Measurements from ENCODE around the gene MAML1. TPM values are rescaled to one million over a fixed set of nuclear protein-coding genes. Genes with fewer than 3 reads are reported as not detected.

Gene MAML1
- total and polyA plus RNA-seq, 4 donors = 6.7 to 34.5 (median 20.5) TPM

DNA sequence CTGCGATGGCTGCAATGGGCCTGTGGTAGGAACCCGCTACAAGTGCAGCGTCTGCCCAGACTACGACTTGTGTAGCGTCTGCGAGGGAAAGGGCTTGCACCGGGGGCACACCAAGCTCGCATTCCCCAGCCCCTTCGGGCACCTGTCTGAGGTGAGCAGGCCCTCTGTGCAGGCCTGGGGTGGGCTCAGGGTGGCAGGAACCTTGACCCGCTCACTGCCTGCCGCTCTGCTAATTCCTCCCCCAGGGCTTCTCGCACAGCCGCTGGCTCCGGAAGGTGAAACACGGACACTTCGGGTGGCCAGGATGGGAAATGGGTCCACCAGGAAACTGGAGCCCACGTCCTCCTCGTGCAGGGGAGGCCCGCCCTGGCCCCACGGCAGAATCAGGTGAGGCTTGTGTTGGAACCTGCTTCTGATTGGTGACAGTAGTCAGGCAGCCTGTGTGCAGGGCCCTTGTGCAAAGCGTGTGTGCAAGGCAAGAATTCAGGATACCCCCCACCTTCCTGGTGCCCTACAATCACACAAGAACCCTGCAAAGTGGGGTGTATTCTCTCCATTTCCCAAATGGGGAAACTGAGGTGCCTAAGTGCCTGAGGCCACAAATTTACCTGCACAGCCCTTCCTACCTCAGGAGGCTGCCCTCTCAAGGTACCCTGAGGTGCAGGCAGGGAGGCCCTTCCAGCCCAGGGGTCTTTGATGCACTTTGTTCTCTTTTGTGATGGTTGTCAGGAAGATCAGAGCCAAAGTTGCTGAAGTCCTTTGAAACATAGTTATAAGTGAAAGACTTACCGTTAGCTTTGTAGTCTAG lies 91.5 kb downstream of the MAML1 start:
- Histone ChIP-seq H3K27ac (ENCODE audit: low read depth in 1 of 2, low read length in 1 of 2) (no peak overlapping the region), H3K36me3 (ENCODE audit: control insufficient read depth in 4 of 4, insufficient read depth in 4 of 4, low read length in 4 of 4) (peaks cover 18 to 50% (median 30%) of the 10 kb centered on the region in 4 donors)

GRCh38 chr5:179824745-179825112 lies 92.1 kb downstream of the MAML1 start:
- H3K27me3 ChIP-seq (ENCODE audit: control insufficient read depth in 3 of 3, insufficient read depth in 3 of 3, low read length in 2 of 3) = no peaks in the 10 kb centered on the region
- WGBS, 2 donors = 89 to 93% methylated on average over 3 of the region's 3 CpGs
- no peak for DNase-seq
- H3K4me3 ChIP-seq = no peak overlapping the region
- H3K9ac ChIP-seq (ENCODE audit: insufficient read depth in 1 of 2, low read length in 2 of 2) = no peak overlapping the region
- H3K9me3 ChIP-seq (ENCODE audit: control insufficient read depth in 4 of 4, insufficient read depth in 3 of 4, low read length in 3 of 4) = no peaks in the 10 kb centered on the region
- H3K4me1 ChIP-seq (ENCODE audit: control insufficient read depth in 5 of 5, insufficient read depth in 5 of 5, low read length in 5 of 5) = peaks cover 5 to 27% (median 11%) of the 10 kb centered on the region in 5 donors
- no peak for TF ChIP-seq CTCF (IDR thresholded peaks at IDR 0.05; ENCODE audit: control extremely low read depth, extremely low read depth)
- no peak for ATAC-seq (ENCODE audit: insufficient read depth, low FRiP score)
- peaks cover 20 to 53% (median 34%) of the 10 kb centered on the region in 4 donors for H3K36me3 ChIP-seq (ENCODE audit: control insufficient read depth in 4 of 4, insufficient read depth in 4 of 4, low read length in 4 of 4)
- no peak overlapping the region for H3K27ac ChIP-seq (ENCODE audit: low read depth in 1 of 2, low read length in 1 of 2)

More for the DNA sequence above, 91.5 kb downstream of the MAML1 start:
- ATAC-seq (ENCODE audit: insufficient read depth, low FRiP score) = no peak
- DNase-seq = no peak
- no peaks in the 10 kb centered on the region for H3K9me3 ChIP-seq (ENCODE audit: control insufficient read depth in 4 of 4, insufficient read depth in 3 of 4, low read length in 3 of 4)
- H3K27me3 ChIP-seq (ENCODE audit: control insufficient read depth in 3 of 3, insufficient read depth in 3 of 3, low read length in 2 of 3) = no peaks in the 10 kb centered on the region
- TF ChIP-seq CTCF (IDR thresholded peaks at IDR 0.05; ENCODE audit: control extremely low read depth, extremely low read depth) = no peak
- peaks cover 5 to 30% (median 12%) of the 10 kb centered on the region in 5 donors for H3K4me1 ChIP-seq (ENCODE audit: control insufficient read depth in 5 of 5, insufficient read depth in 5 of 5, low read length in 5 of 5)
- H3K9ac ChIP-seq (ENCODE audit: insufficient read depth in 1 of 2, low read length in 2 of 2) = no peak overlapping the region
- H3K4me3 ChIP-seq = no peak overlapping the region
- WGBS, 2 donors = 90 to 94% methylated on average over 22 of the region's 22 CpGs

DNA sequence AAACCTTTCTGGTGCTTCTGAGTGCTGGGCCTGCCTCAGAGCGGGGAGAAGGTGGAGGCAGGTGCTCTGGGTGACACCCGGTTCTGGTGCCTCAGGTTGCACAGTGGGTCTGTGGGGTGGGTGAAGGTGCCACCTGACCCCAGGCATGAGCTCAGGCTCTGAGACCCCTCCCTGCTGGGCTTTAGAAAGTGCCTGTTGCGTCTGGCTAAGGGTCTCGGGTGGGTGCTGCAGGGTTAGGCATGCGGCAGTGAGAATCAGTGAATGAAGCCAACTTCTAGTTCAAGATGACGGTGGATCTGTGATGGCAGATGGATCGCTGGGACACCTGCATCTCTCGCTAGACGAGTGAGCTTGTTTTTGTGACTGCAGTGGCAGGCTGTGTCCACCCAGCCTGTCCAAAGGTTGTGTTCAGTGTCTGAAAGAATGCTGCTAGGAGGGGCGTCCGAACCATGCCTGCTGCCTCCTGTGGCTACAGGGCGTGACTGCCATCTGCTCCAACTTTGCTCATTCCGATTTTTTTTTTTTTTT lies 93.1 kb downstream of the MAML1 start:
- Histone ChIP-seq H3K36me3 (ENCODE audit: control insufficient read depth in 4 of 4, insufficient read depth in 4 of 4, low read length in 4 of 4) (peaks cover 21 to 60% (median 40%) of the 10 kb centered on the region in 4 donors), H3K4me1 (ENCODE audit: control insufficient read depth in 5 of 5, insufficient read depth in 5 of 5, low read length in 5 of 5) (peaks cover 0 to 20% (median 8%) of the 10 kb centered on the region in 5 donors), H3K4me3 (no peak overlapping the region), H3K9me3 (ENCODE audit: control insufficient read depth in 4 of 4, insufficient read depth in 3 of 4, low read length in 3 of 4) (no peaks in the 10 kb centered on the region), H3K9ac (ENCODE audit: insufficient read depth in 1 of 2, low read length in 2 of 2) (no peak overlapping the region), H3K27ac (ENCODE audit: low read depth in 1 of 2, low read length in 1 of 2) (no peak overlapping the region), H3K27me3 (ENCODE audit: control insufficient read depth in 3 of 3, insufficient read depth in 3 of 3, low read length in 2 of 3) (no peaks in the 10 kb centered on the region)
- WGBS, 2 donors = 87 to 90% methylated on average over 13 of the region's 13 CpGs
- TF ChIP-seq CTCF (IDR thresholded peaks at IDR 0.05; ENCODE audit: control extremely low read depth, extremely low read depth) = no peak
- DNase-seq (no peak), ATAC-seq (ENCODE audit: insufficient read depth, low FRiP score) (no peak)

Small RNA genes within 50 kb of the gene (small RNA-seq; reads per million reads assigned to genes)
- gene MIR1229 (ENCODE audit: low replicate concordance) = not detected

Other genes starting within 250 kb of the MAML1 start
- 10 to 100 TPM; 54.1 to 58.6 TPM for gene RUFY1, start 182.3 kb upstream of the MAML1 start, total RNA-seq
- 10 to 100 TPM; 37.3 to 47.9 TPM for gene RUFY1, start 182.3 kb upstream of the MAML1 start, polyA plus RNA-seq
- gene HNRNPH1, start 109.2 kb upstream of the MAML1 start, total RNA-seq = 1,000 to 10,000 TPM in 1 of 2 donors, 100 to 1,000 TPM in 1; 422 to 1,791 TPM
- gene HNRNPH1, start 109.2 kb upstream of the MAML1 start, polyA plus RNA-seq = 100 to 1,000 TPM; 185 to 189 TPM
- not detected for gene CBY3, start 51.8 kb upstream of the MAML1 start, total RNA-seq
- gene CBY3, start 51.8 kb upstream of the MAML1 start, polyA plus RNA-seq = under 1 TPM; 0.10 to 0.22 TPM
- gene CANX, start 33.9 kb upstream of the MAML1 start, total RNA-seq = 100 to 1,000 TPM; 340 to 924 TPM
- gene CANX, start 33.9 kb upstream of the MAML1 start, polyA plus RNA-seq = 100 to 1,000 TPM; 132 to 248 TPM
- gene LTC4S, start 61.2 kb downstream of the MAML1 start, total RNA-seq = 10 to 100 TPM in 1 of 2 donors, 1 to 10 TPM in 1; 4.0 to 25.3 TPM
- 10 to 100 TPM in 1 of 2 donors, 1 to 10 TPM in 1; 4.3 to 12.3 TPM for gene LTC4S, start 61.2 kb downstream of the MAML1 start, polyA plus RNA-seq
- gene MGAT4B, start 74.0 kb downstream of the MAML1 start, total RNA-seq = 100 to 1,000 TPM in 1 of 2 donors, 10 to 100 TPM in 1; 73.2 to 154 TPM
- 10 to 100 TPM; 65.0 to 91.7 TPM for gene MGAT4B, start 74.0 kb downstream of the MAML1 start, polyA plus RNA-seq
- 100 to 1,000 TPM; 350 to 568 TPM for gene SQSTM1, start 88.1 kb downstream of the MAML1 start, total RNA-seq
- 100 to 1,000 TPM; 298 to 394 TPM for gene SQSTM1, start 88.1 kb downstream of the MAML1 start, polyA plus RNA-seq
- 10 to 100 TPM; 29.5 to 51.0 TPM for gene MRNIP, start 126.0 kb downstream of the MAML1 start, total RNA-seq
- gene MRNIP, start 126.0 kb downstream of the MAML1 start, polyA plus RNA-seq = 10 to 100 TPM; 15.4 to 41.2 TPM
- 100 to 1,000 TPM in 1 of 2 donors, 10 to 100 TPM in 1; 68.3 to 129 TPM for gene TBC1D9B, start 175.1 kb downstream of the MAML1 start, total RNA-seq
- gene TBC1D9B, start 175.1 kb downstream of the MAML1 start, polyA plus RNA-seq = 10 to 100 TPM; 55.9 to 64.8 TPM